NCI-H524 treated with DMSO at 0.1 percent for 48 hours (cell line): ENCODE data around the gene AHRR.

Source experiments
- DNase-seq: peaks from one replicate; lab custom pipeline; 2025; lab: John Stamatoyannopoulos, UW

The AHRR gene

GRCh38 chr5:415928-416635 lies 94.6 kb downstream of the AHRR start:
- no peak for DNase-seq

- DNase-seq: no peak
Observed at GRCh38 chr5:416636-416960, 95.1 kb downstream of the AHRR start.

DNA sequence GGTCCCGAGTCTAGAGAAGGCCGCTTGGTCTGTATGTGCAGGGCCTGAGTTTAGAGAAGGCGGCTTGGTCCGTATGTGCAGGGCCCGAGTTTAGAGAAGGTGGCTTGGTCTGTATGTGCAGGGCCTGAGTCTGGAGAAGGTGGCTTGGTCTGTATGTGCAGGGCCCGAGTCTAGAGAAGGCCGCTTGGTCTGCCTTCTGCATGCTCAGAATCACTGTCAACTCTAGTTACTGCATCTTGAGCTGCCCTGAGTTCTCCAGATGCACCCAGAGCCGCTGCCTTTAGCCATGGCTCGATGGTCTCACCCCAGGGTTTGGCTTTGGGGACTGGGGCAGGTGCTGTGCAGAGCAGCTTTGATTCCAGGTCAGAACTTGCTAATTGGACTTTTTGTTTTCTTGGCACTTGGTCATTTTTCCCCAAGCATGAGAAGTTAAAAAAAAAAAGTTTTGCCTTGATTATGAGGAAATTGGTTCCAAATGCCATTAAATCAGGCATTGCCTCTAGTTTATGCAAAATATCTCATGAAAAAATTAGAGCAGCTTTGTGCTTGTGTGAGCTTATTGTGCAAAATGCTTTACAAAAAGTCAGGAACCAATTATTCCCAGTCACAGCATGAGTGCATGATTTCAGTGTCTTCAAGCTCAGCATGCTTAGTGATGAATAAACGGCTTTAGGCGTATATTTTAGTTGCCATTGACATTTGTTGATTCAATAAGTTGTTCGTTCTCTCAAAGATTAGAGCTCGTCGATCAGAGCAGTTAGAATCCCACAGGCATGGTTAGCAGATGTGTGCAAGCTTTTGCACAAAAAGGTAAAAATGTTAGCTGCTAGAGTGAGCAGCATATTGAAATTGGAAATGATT lies 96.0 kb downstream of the AHRR start:
- no peak for DNase-seq

GRCh38 chr5:418162-419121 lies 96.9 kb downstream of the AHRR start:
- DNase-seq: no peak

GRCh38 chr5:419970-420369 lies 98.5 kb downstream of the AHRR start:
- no peak for DNase-seq

- DNase-seq: no peak
Observed at GRCh38 chr5:420632-421286, 99.2 kb downstream of the AHRR start.

GRCh38 chr5:421287-421880 lies 99.9 kb downstream of the AHRR start:
- DNase-seq: no peak

GRCh38 chr5:421901-422300 lies 100.4 kb downstream of the AHRR start:
- DNase-seq: no peak

- no peak for DNase-seq
Observed at GRCh38 chr5:422323-423232, 101.1 kb downstream of the AHRR start.

DNA sequence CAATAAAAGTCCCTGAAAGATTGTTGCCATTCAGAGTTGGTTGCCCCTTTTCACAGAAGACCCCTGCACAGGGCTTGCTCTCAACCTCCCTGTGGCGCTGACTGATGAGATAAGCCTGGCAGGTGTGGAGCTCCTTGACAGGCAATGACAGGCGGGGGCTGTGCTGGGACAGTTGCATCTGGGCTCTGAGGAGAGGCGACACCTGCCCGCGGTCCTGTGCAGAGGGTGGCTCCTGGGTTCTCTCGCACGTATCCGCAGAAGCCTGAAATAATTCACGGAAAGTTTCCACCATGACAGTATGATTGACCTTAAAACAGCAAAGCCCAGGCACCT lies 101.7 kb downstream of the AHRR start:
- DNase-seq: no peak

- no peak for DNase-seq
Observed at GRCh38 chr5:423626-424261, 102.2 kb downstream of the AHRR start.

- no peak for DNase-seq
Observed at GRCh38 chr5:424301-425110, 103.0 kb downstream of the AHRR start.

DNA sequence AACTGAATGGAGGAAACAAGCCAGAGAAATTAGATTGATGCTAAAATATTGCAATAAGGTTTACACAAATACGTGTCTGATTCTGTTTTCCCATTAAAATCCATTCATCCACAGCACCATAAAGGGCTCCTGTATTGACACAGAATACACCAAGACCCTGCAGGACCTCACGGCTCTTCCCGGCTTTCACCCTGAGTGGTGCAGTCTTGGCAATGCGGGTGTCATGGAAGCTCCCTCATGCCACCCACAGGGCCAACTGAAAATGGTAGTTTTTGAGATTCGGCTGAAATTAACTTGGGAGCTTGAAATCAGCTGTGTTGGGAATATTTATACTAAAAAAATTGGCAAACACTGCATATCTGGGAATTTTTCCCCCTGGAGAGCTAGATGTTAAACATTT lies 104.2 kb downstream of the AHRR start:
- DNase-seq: no peak

GRCh38 chr5:426392-426976 lies 105.0 kb downstream of the AHRR start:
- DNase-seq: no peak

DNA sequence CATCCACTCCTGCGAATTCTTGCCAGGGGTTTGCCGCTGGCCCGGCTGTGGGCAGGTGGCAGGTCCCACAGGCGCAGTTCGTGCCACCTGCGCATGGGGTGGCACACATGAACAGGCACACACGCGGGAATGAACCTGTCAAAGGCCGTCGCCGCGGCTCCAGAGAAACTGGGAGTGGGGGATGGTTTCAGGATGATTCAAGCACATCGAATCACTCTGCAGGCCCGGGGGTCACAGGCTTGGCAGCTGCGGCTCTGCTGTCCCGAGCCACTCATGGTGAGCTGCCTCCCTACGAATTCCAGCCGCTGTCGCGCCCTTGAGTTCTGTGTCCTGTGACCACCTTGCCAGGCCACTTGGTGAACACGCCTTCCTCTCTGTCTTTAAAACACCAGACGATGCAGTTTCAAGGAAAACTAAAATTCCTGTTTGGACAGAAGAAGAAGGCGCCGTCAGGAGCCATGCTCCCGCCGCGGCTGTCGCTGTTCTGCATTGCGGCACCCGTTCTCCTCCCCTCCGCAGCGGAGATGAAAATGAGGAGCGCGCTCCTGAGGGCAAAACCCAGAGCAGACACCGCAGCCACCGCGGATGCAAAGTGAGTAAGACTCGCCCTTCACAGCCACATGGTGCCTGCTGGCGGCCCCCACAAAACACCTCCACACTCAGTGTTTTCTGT lies 106.0 kb downstream of the AHRR start:
- peak; percentile 49 for DNase-seq

GRCh38 chr5:428219-428618 lies 106.7 kb downstream of the AHRR start:
- peak; percentile 80 for DNase-seq

- no peak for DNase-seq
Observed at GRCh38 chr5:428754-429452, 107.4 kb downstream of the AHRR start.
